H1 (cell line): Measurements from ENCODE around the gene NXT2. TPM values are rescaled to one million over a fixed set of nuclear protein-coding genes. Genes with fewer than 3 reads are reported as not detected.

Source experiments
- polyA plus RNA-seq, 7 experiments: library from polyadenylated mRNA; depleted of rRNA in 3 of 7; stranded (reverse) in 5 of 7; unstranded in 2 of 7; fragments of >200 nt in 5 of 7; fragments of 200-250 nt in 2 of 7; gene quantifications; 1 replicate in 5 of 7; 2 replicates in 1 of 7; 4 replicates in 1 of 7; pipeline versions ENCODE4 v1.2.1 to v1.2.3, GENCODE V29; 2011 to 2013; ENCODE audit warnings: missing spikeins in 2 of 7, mixed read lengths in 2 of 7
- total RNA-seq: library from RNA; stranded (reverse); fragmentation: NEBNext Ultra II Directional; extraction: Animal tissue kit (Norgen Biotek cat#: 25700); gene quantifications from 2 replicates; pipeline ENCODE4 v1.2.1, GENCODE V29; 2021

Gene NXT2
- total and polyA plus RNA-seq, 2 of the 8 experiments (the other 6 are each of a cell fraction or from before 2014, with no cell fraction given), result 6.1 to 13.5 TPM

Other genes starting within 250 kb of the NXT2 start
- gene GUCY2F, start 54.8 kb upstream of the NXT2 start, total RNA-seq, result not detected in 2 replicates
- 0.02 TPM in 1 of 2 replicates, not detected in the other for gene GUCY2F, start 54.8 kb upstream of the NXT2 start, polyA plus RNA-seq (2011; rRNA removed)
- gene KCNE5, start 88.3 kb downstream of the NXT2 start, total RNA-seq, result 3.1 and 3.6 TPM in 2 replicates
- 5.9 and 8.9 TPM in 2 replicates for gene KCNE5, start 88.3 kb downstream of the NXT2 start, polyA plus RNA-seq (2011; rRNA removed)
- gene ACSL4, start 196.4 kb downstream of the NXT2 start, total RNA-seq, result 47.0 and 48.2 TPM in 2 replicates
- 8.5 and 11.3 TPM in 2 replicates for gene ACSL4, start 196.4 kb downstream of the NXT2 start, polyA plus RNA-seq (2011; rRNA removed)